H1 (cell line): ENCODE measurements around the gene WTIP. TPM values are rescaled to one million over a fixed set of nuclear protein-coding genes. Genes with fewer than 3 reads are reported as not detected.

Experiments used
- SRF ChIP-seq: IDR thresholded peaks from 2 replicates; pipeline ENCODE4 v1.6.1; 2011; ENCODE audit warnings: mild to moderate bottlenecking, low read depth, low read length, moderate library complexity
- TEAD4 ChIP-seq: IDR thresholded peaks from 2 replicates; pipeline ENCODE4 v1.6.1; 2012; ENCODE audit warnings: low read depth, low read length, inconsistent platforms, mixed read lengths
- polyA plus RNA-seq, 7 experiments: library from polyadenylated mRNA; depleted of rRNA in 3 of 7; stranded (reverse) in 5 of 7; unstranded in 2 of 7; fragments of >200 nt in 5 of 7; fragments of 200-250 nt in 2 of 7; gene quantifications; 1 replicate in 5 of 7; 2 replicates in 1 of 7; 4 replicates in 1 of 7; pipeline versions ENCODE4 v1.2.1 to v1.2.3, GENCODE V29; 2011 to 2013; ENCODE audit warnings: missing spikeins in 2 of 7, mixed read lengths in 2 of 7
- total RNA-seq: library from RNA; stranded (reverse); fragmentation: NEBNext Ultra II Directional; extraction: Animal tissue kit (Norgen Biotek cat#: 25700); gene quantifications from 2 replicates; pipeline ENCODE4 v1.2.1, GENCODE V29; 2021

WTIP gene
- total and polyA plus RNA-seq, 2 of the 8 experiments (the other 6 are each of a cell fraction or from before 2014, with no cell fraction given), result 8.7 to 15.4 TPM

DNA sequence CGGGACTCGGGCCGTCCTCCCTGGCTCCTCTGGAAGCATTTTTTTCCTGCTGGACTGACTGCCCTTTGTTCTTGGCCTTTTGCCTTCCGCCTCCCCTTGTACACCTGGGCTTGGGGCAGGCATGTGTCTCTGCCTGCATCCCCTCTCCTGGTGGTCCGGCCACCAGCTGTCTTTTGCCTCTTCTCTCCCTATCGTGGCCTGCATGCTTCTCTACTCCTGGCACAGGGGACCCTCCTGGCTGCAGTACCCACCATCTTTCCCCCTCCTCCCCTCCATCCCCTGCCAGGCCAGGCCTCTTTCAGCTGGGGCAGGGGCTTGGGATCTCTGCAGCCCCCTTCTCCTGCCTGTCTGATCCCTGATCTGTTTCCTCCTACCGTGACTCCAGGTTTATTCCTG, 12.1 kb downstream of the WTIP start (continued):
- TF ChIP-seq SRF, result no peak
- TF ChIP-seq TEAD4, result no peak
